ENCODE data around the gene HTR5A. TPM values are rescaled to one million over a fixed set of nuclear protein-coding genes. Genes with fewer than 3 reads are reported as not detected.

HTR5A gene
- total and polyA plus RNA-seq, 2 experiments from 2014 or later, result not detected

DNA sequence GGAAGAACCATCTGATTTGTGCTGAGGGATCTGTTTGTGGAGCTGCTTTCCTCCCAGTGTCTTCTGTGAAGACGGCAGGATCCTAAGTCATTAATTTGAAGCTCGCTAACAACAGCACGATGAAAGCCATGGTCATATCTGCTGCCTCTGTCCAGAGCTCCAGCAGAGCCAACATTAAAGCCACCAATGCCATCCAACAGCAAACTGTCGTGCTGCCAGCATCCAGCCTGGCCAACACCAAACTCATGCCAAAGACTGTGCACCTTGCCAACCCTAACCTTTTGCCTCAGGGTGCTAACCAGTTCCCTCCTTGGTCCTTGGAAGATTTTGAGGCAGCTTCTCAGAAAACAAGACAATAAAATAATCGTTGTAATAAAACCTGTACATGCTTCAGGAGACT, 36.2 kb downstream of the HTR5A start:
- Histone ChIP-seq H2AFZ (no peak overlapping the region), H3K36me3 (ENCODE audit: insufficient read depth) (no peaks in the 10 kb centered on the region), H3K9me2 (ENCODE audit: insufficient read depth) (peaks cover 10% of the 10 kb centered on the region; the same call in 1 of the 2 replicates), H4K20me1 (replicated peaks; ENCODE audit: insufficient read depth) (no peaks in the 10 kb centered on the region), H3K4me2 (no peak overlapping the region), H3K4me3 (no peak overlapping the region), H3K27me3 (ENCODE audit: insufficient read depth) (no peaks in the 10 kb centered on the region), H3F3A (replicated peaks; ENCODE audit: low read depth) (no peaks in the 10 kb centered on the region), H3K79me2 (replicated peaks; ENCODE audit: insufficient read depth) (no peaks in the 10 kb centered on the region), H3K27ac (ENCODE audit: low read depth) (no peak overlapping the region), H3K4me1 (ENCODE audit: insufficient read depth) (no peaks in the 10 kb centered on the region)
- DNase-seq (ENCODE audit: low spot score) (no peak), ATAC-seq (no peak)
- Mint-ChIP-seq H3K36me3 (ENCODE audit: low read depth) (no peaks in the 10 kb centered on the region), H3K9me3 (no peaks in the 10 kb centered on the region; the same call in 2 of the 3 replicates), H3K27me3 (ENCODE audit: insufficient read depth, low read depth, poor library complexity) (peaks cover 5% of the 10 kb centered on the region), H3K4me1 (peaks cover 20% of the 10 kb centered on the region), H3K4me3 (no peak overlapping the region), H3K27ac (no peak overlapping the region)
- TF ChIP-seq EZH2 (IDR thresholded peaks at IDR 0.05; ENCODE audit: low read depth, unreplicated experiment), result no peak
- no peak for TF ChIP-seq CREB1 (CRISPR knock-in tag; IDR thresholded peaks at IDR 0.05; ENCODE audit: low read depth)
- TF ChIP-seq ZNF331 (CRISPR knock-in tag; IDR thresholded peaks at IDR 0.05; ENCODE audit: low read depth), result no peak
- no peak for TF ChIP-seq EZH2phosphoT487 (IDR thresholded peaks at IDR 0.05; ENCODE audit: unreplicated experiment)
- no peak for TF ChIP-seq NANOG (IDR thresholded peaks at IDR 0.05; ENCODE audit: borderline replicate concordance)
- TF ChIP-seq, protein P1, sequence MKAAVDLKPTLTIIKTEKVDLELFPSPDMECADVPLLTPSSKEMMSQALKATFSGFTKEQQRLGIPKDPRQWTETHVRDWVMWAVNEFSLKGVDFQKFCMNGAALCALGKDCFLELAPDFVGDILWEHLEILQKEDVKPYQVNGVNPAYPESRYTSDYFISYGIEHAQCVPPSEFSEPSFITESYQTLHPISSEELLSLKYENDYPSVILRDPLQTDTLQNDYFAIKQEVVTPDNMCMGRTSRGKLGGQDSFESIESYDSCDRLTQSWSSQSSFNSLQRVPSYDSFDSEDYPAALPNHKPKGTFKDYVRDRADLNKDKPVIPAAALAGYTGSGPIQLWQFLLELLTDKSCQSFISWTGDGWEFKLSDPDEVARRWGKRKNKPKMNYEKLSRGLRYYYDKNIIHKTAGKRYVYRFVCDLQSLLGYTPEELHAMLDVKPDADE (IDR thresholded peaks at IDR 0.05), result no peak
- TF ChIP-seq JUNB (IDR thresholded peaks at IDR 0.05; ENCODE audit: unreplicated experiment), result no peak
- TF ChIP-seq, protein P2, sequence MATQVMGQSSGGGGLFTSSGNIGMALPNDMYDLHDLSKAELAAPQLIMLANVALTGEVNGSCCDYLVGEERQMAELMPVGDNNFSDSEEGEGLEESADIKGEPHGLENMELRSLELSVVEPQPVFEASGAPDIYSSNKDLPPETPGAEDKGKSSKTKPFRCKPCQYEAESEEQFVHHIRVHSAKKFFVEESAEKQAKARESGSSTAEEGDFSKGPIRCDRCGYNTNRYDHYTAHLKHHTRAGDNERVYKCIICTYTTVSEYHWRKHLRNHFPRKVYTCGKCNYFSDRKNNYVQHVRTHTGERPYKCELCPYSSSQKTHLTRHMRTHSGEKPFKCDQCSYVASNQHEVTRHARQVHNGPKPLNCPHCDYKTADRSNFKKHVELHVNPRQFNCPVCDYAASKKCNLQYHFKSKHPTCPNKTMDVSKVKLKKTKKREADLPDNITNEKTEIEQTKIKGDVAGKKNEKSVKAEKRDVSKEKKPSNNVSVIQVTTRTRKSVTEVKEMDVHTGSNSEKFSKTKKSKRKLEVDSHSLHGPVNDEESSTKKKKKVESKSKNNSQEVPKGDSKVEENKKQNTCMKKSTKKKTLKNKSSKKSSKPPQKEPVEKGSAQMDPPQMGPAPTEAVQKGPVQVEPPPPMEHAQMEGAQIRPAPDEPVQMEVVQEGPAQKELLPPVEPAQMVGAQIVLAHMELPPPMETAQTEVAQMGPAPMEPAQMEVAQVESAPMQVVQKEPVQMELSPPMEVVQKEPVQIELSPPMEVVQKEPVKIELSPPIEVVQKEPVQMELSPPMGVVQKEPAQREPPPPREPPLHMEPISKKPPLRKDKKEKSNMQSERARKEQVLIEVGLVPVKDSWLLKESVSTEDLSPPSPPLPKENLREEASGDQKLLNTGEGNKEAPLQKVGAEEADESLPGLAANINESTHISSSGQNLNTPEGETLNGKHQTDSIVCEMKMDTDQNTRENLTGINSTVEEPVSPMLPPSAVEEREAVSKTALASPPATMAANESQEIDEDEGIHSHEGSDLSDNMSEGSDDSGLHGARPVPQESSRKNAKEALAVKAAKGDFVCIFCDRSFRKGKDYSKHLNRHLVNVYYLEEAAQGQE (IDR thresholded peaks at IDR 0.05; ENCODE audit: unreplicated experiment), result no peak
- TF ChIP-seq, protein P3, sequence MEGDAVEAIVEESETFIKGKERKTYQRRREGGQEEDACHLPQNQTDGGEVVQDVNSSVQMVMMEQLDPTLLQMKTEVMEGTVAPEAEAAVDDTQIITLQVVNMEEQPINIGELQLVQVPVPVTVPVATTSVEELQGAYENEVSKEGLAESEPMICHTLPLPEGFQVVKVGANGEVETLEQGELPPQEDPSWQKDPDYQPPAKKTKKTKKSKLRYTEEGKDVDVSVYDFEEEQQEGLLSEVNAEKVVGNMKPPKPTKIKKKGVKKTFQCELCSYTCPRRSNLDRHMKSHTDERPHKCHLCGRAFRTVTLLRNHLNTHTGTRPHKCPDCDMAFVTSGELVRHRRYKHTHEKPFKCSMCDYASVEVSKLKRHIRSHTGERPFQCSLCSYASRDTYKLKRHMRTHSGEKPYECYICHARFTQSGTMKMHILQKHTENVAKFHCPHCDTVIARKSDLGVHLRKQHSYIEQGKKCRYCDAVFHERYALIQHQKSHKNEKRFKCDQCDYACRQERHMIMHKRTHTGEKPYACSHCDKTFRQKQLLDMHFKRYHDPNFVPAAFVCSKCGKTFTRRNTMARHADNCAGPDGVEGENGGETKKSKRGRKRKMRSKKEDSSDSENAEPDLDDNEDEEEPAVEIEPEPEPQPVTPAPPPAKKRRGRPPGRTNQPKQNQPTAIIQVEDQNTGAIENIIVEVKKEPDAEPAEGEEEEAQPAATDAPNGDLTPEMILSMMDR (conservative IDR thresholded peaks at IDR 0.05; ENCODE audit: low read depth in 2 of 2), result no peak
- TF ChIP-seq POLR2AphosphoS5 (IDR thresholded peaks at IDR 0.05; ENCODE audit: low read depth), result no peak
- no peak for TF ChIP-seq ZNF114 (CRISPR knock-in tag; IDR thresholded peaks at IDR 0.05)
- TF ChIP-seq STAT1 (IDR thresholded peaks at IDR 0.05; ENCODE audit: unreplicated experiment), result no peak
- TF ChIP-seq, protein P4, sequence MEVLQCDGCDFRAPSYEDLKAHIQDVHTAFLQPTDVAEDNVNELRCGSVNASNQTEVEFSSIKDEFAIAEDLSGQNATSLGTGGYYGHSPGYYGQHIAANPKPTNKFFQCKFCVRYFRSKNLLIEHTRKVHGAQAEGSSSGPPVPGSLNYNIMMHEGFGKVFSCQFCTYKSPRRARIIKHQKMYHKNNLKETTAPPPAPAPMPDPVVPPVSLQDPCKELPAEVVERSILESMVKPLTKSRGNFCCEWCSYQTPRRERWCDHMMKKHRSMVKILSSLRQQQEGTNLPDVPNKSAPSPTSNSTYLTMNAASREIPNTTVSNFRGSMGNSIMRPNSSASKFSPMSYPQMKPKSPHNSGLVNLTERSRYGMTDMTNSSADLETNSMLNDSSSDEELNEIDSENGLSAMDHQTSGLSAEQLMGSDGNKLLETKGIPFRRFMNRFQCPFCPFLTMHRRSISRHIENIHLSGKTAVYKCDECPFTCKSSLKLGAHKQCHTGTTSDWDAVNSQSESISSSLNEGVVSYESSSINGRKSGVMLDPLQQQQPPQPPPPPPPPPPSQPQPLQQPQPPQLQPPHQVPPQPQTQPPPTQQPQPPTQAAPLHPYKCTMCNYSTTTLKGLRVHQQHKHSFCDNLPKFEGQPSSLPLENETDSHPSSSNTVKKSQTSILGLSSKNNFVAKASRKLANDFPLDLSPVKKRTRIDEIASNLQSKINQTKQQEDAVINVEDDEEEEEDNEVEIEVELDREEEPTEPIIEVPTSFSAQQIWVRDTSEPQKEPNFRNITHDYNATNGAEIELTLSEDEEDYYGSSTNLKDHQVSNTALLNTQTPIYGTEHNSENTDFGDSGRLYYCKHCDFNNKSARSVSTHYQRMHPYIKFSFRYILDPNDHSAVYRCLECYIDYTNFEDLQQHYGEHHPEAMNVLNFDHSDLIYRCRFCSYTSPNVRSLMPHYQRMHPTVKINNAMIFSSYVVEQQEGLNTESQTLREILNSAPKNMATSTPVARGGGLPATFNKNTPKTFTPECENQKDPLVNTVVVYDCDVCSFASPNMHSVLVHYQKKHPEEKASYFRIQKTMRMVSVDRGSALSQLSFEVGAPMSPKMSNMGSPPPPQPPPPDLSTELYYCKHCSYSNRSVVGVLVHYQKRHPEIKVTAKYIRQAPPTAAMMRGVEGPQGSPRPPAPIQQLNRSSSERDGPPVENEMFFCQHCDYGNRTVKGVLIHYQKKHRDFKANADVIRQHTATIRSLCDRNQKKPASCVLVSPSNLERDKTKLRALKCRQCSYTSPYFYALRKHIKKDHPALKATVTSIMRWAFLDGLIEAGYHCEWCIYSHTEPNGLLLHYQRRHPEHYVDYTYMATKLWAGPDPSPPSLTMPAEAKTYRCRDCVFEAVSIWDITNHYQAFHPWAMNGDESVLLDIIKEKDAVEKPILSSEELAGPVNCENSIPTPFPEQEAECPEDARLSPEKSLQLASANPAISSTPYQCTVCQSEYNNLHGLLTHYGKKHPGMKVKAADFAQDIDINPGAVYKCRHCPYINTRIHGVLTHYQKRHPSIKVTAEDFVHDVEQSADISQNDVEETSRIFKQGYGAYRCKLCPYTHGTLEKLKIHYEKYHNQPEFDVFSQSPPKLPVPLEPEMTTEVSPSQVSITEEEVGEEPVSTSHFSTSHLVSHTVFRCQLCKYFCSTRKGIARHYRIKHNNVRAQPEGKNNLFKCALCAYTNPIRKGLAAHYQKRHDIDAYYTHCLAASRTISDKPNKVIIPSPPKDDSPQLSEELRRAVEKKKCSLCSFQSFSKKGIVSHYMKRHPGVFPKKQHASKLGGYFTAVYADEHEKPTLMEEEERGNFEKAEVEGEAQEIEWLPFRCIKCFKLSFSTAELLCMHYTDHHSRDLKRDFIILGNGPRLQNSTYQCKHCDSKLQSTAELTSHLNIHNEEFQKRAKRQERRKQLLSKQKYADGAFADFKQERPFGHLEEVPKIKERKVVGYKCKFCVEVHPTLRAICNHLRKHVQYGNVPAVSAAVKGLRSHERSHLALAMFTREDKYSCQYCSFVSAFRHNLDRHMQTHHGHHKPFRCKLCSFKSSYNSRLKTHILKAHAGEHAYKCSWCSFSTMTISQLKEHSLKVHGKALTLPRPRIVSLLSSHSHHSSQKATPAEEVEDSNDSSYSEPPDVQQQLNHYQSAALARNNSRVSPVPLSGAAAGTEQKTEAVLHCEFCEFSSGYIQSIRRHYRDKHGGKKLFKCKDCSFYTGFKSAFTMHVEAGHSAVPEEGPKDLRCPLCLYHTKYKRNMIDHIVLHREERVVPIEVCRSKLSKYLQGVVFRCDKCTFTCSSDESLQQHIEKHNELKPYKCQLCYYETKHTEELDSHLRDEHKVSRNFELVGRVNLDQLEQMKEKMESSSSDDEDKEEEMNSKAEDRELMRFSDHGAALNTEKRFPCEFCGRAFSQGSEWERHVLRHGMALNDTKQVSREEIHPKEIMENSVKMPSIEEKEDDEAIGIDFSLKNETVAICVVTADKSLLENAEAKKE (CRISPR knock-in tag; IDR thresholded peaks at IDR 0.05), result no peak

All from GM23338 (cell line).